Eye (tissue), 1 donor: ENCODE results near the gene NFKB2.
A peak's percentile ranks its signal among the peaks of the same experiment; 100 is the strongest.

ENCODE experiments used
- DNase-seq: peaks from one replicate; pipeline ENCODE4 v3.0.0-alpha.2; 2015

NFKB2 gene

DNA sequence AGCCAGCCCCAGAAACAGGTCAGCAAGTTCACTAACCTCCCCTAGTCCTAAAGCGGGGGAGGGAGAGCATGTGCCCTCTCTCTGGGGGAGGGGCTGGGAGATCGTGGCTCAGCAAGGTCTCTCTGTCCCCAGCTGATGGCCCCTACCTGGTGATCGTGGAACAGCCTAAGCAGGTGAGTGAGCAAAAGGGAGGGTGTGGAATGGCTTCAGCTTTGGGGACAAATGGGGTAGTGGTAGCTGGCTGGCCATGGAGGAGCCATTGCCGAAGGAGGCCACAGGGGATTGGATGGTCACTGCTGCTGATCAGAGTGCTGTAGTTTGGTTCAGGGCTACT is 779 bp downstream of the NFKB2 start:
- DNase-seq = no peak

DNA sequence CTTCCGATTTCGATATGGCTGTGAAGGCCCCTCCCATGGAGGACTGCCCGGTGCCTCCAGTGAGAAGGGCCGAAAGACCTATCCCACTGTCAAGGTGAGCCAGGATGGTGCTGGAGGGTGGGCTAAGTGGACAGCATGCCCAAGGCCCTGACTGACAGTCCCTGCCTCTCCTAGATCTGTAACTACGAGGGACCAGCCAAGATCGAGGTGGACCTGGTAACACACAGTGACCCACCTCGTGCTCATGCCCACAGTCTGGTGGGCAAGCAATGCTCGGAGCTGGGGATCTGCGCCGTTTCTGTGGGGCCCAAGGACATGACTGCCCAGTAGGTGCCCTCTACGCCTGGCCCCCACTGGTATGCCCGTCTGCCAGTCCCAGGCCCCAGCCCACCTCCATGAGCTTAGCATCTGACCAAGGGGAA is 1.2 kb downstream of the NFKB2 start:
- DNase-seq = no peak

DNA sequence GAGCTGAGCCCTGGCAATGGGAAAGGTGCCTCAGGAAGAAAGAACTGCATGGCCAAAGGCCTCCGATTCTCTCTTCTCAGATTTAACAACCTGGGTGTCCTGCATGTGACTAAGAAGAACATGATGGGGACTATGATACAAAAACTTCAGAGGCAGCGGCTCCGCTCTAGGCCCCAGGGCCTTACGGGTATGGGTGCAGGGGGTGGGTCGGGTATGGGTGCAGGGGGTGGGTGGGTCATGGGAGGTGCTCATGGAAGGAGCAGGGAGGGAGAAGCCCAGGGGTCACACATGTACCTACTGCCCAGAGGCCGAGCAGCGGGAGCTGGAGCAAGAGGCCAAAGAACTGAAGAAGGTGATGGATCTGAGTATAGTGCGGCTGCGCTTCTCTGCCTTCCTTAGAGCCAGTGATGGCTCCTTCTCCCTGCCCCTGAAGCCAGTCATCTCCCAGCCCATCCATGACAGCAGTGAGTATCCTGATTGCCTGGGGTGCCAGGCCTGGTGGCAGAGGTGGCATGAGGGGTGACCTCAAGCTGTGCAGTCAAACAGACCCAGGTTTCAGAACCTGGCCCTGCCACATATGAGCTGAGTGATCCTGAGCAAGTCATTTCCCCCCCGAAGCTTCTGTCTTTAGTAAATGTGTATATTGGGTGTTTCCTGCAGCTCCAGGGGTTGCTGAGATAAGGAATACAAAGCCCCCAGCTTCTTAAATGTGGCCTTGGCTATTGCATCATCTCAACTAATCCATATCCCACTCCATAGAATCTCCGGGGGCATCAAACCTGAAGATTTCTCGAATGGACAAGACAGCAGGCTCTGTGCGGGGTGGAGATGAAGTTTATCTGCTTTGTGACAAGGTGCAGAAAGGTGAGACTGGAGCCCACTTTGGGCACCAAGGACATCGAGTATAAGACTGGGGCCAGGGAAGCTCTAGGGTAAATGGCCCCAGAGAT is 2.0 kb downstream of the NFKB2 start:
- no peak for DNase-seq

DNA sequence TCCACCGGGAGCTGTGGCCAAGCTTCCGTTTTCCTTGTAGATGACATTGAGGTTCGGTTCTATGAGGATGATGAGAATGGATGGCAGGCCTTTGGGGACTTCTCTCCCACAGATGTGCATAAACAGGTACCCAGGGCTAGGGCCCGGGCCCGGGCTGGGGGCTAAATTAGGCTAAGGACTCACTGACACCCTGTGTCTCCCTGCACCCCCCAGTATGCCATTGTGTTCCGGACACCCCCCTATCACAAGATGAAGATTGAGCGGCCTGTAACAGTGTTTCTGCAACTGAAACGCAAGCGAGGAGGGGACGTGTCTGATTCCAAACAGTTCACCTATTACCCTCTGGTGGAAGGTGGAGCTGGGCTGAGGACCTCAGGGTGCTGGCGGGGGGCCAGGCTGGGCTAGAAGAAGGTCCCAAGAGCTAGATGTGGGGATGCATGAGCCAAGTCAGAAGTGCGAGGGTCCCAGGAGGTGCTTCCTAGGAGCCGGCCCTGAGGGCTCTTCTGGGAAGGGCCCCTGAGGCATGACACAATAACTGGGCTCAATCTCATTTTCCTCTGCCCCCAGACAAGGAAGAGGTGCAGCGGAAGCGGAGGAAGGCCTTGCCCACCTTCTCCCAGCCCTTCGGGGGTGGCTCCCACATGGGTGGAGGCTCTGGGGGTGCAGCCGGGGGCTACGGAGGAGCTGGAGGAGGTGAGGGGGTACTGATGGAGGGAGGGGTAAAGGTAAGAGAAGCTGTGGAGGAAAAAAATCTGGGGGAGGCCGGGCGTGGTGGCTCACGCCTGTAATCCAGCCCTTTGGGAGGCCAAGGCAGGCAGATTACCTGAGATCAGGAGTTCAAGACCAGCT is 2.9 kb downstream of the NFKB2 start:
- DNase-seq = no peak

DNA sequence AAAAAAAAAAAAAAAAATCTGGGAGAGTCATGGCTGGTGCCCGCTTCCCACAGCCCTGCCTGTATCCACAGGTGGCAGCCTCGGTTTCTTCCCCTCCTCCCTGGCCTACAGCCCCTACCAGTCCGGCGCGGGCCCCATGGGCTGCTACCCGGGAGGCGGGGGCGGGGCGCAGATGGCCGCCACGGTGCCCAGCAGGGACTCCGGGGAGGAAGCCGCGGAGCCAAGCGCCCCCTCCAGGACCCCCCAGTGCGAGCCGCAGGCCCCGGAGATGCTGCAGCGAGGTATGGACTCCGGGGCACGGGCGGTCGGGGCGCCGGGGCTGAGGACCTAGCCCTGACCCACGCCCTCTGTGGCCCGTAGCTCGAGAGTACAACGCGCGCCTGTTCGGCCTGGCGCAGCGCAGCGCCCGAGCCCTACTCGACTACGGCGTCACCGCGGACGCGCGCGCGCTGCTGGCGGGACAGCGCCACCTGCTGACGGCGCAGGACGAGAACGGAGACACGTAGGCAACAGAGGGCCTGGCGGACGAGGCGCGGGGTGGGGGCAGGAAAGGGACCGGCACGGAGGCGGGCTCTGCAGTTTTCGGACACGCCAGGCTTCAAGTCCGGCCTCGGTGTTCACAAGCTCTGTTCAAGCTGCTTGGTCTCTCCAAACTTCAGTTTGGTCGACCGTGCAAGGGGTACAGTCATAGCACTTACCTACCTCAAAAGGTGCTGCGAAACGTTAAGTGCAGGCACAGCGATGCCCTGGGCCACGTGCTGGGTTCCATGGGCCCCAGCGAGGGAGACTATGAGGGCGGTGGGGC is 3.9 kb downstream of the NFKB2 start:
- DNase-seq = peak; percentile 94

DNA sequence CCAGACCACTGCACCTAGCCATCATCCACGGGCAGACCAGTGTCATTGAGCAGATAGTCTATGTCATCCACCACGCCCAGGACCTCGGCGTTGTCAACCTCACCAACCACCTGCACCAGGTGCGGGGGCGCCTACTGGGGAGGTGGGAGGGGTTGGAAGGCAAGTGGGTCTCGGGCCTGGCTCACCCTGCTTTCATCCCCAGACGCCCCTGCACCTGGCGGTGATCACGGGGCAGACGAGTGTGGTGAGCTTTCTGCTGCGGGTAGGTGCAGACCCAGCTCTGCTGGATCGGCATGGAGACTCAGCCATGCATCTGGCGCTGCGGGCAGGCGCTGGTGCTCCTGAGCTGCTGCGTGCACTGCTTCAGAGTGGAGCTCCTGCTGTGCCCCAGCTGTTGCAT is 4.6 kb downstream of the NFKB2 start:
- no peak for DNase-seq

DNA sequence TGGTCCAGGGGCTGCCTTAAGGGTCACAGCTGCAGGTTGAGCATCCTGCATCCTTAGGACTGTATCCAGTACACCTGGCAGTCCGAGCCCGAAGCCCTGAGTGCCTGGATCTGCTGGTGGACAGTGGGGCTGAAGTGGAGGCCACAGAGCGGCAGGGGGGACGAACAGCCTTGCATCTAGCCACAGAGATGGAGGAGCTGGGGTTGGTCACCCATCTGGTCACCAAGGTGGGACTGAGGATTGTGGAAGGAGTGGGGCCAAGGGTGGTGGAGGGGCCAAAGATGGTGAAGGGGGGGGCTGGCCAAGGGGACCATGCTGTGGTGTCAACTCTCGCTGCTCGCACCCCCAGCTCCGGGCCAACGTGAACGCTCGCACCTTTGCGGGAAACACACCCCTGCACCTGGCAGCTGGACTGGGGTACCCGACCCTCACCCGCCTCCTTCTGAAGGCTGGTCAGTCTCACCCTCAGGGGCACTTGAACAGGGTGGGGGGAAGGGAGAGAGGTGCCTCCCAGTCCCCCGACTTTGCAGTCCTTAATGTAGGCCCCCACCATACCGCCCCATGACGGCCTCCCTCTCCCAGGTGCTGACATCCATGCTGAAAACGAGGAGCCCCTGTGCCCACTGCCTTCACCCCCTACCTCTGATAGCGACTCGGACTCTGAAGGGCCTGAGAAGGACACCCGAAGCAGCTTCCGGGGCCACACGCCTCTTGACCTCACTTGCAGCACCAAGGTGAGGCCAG is 5.3 kb downstream of the NFKB2 start:
- no peak for DNase-seq

DNA sequence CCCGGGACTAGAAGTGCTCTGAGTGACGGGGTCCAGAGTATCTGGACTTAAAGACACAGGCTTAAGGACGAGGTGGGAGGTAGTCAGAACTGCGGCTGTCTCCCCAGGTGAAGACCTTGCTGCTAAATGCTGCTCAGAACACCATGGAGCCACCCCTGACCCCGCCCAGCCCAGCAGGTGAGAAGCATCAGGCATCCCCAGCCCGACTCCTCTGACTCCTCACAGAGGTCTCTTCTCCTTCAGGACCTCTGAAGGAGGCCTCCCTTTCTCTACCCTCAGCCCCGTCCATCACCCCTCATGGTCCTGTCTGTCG is 5.8 kb downstream of the NFKB2 start:
- DNase-seq = no peak

DNA sequence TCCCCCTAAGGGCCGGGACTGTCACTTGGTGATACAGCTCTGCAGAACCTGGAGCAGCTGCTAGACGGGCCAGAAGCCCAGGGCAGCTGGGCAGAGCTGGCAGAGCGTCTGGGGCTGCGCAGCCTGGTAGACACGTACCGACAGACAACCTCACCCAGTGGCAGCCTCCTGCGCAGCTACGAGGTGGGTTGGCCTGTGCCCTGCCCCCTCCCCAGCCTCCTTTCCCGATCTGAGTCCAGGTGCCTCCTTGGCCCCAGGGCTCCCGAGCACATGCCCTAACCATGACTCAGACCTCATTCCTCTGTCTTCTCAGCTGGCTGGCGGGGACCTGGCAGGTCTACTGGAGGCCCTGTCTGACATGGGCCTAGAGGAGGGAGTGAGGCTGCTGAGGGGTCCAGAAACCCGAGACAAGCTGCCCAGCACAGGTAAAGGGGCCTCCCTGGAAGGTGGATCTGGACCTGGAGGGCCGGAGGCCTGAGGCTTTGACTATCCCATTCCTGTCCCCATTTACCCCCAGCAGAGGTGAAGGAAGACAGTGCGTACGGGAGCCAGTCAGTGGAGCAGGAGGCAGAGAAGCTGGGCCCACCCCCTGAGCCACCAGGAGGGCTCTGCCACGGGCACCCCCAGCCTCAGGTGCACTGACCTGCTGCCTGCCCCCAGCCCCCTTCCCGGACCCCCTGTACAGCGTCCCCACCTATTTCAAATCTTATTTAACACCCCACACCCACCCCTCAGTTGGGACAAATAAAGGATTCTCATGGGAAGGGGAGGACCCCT is 6.4 kb downstream of the NFKB2 start:
- DNase-seq = no peak

DNA sequence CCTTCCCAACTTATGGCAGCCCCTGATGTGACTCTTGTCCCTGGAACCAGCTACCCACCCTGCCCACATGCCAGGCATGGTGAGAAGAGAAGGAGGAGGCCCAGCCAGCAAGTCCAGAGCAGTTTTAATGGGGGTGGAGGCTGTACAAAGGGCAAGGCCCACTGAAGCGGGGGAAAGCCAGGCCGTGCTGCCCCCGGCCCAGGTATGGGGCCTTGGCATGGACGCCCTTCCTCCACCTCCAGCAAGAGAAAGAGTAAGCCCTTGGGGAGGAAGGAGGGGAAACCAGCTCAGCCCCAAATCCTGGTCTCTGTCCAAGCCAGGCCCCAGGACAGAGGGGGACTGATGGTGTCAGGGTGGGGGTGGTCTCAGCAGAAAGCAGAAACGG is 7.0 kb downstream of the NFKB2 start:
- DNase-seq = no peak

DNA sequence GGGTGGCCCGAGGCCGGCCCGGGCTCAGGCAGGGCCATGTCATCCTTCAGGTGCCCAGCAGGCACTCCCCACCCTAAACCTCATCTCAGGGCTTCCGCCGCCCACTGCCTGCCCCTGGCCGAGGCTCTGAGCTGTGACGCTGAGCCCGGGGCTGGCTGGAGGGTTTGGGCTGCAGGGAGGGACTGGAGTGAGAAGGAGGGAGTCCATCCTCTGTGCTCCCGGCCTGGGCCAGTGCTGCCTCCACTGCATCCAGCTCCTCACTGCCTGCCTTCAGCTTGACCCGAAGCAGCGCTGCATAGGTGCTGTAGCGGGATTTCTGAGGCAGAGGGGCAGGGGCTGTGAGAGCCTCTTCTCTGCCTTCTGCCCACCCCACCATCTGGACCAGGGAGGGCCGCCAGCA is 7.6 kb downstream of the NFKB2 start:
- no peak for DNase-seq

DNA sequence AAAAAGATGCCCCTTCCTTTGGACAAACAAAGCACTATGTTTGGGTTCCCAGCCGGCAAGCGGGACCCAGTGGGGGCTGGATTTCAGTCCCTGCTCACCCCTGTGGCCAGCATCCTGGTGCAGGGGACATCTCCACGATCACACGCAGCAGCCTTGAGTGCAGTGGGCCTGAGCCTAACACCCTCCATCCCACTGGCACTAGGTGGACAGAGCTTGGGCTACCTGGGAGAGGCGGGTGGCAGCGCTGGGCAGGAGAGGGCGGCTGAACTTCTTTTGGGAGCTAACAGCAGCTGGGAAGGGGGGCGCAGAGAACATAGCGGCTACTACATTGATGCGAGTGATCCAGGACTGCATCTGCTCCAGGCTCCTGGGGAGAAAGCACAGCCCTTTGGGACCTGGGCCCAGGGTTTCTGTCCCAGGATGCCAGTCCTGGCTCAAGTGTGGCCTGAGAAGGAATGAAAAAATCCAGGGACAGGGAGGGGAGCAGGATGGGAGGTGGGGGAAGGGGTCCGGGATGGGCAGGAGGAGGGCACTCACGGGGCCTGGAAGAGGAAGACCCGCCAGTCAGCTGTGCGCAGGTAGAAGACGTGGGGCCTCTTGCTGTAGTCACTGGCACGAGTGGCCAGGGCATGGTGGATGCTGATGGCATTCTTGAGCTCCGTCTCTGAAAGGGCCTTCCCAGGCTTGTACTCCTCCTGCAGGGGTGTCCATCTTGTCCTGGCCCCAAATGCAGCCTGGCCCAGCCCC is 9.0 kb downstream of the NFKB2 start:
- DNase-seq = no peak

DNA sequence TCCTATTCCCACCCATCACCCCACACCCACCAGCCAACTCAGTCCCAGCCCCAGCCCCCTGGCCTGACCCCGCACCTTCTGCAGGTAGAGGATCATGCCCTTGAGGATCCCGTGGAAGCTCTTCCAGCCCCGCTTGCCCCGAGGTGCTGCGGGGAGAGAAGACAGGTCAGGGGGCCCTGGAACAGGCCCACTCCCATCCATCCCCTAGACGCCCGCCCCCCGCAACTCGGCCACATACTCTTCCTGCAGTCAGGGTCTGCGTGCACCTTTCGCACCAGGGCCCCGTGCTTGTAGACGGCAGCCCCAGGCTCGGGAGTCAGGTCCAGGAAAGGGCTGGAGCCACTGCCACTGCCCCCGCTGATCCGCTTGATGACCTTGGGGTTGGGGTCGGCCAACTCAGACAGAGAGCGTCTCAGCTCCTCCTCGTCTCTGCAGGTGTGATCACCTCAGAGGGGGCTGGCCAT is 9.6 kb downstream of the NFKB2 start:
- DNase-seq = no peak

DNA sequence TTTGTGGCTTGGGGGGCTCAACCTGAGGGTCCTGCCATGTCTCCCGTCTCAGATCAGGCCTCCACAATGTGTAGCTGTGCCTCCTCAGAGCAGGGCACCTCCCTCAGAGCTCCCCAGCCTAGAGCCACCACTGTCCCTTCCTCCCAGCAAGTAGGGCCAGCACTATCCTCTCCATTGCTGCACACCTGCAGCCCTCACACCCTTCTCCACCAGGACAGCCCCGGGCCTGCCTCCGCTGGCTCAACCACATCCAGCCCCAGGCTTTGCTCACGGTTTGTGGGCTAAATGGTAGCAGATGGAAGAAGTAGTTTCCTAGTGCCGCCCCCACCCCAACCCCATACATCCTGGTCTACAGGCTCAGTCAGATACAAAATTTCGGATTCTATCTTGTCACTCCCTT is 10.1 kb downstream of the NFKB2 start:
- no peak for DNase-seq

DNA sequence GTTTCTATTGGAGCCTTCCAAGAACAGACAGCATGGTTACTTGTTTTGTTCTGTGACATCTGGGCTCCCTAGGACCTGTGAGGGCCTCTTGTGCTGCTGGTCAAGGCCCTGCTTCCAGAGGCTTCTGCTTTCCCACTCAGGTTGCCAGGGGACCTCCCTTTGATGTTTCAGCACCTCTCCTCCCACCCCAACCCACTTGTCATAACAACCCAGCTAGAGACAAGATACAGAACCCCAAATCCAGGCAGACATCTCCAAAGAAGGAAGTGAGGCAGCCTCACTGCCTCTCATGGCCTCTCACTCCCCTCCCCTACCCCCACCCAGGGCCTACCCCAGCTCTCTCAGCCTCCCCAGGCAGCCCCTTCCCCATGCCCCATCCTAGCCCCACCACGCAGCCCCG is 11.3 kb downstream of the NFKB2 start:
- no peak for DNase-seq

DNA sequence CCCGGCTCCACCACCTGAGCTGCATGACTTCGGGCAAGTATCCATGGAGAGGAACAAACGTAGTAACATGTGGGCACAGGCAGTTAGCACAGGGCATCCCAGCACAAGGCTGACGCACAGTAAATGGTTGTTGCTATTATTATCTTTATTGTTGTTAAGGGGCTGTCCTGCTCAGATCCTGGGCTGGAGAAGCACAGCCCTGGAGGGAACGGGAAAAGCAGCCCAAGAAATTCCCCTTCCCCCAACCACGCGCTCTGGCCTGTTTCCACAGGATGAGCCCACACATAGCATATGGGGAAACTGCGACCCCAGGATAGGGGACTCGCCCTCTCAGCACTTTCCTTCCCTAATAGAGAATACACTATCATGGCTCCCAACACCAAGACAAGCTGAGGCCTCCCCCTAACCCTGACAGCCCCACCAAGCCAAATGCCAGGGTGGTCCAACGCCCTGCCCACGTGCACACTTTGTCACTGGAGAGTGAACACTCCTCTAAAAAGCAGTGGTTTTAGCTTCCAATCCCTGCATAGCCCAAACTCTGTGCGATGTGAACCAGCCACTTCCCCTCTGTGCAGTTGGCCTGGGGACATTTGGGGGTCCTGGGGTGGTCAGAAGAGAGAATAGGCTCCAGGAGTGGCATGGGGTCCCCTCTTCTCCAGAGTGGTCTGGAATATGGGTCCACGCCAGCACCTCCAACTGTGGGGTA is 12.1 kb downstream of the NFKB2 start:
- no peak for DNase-seq

DNA sequence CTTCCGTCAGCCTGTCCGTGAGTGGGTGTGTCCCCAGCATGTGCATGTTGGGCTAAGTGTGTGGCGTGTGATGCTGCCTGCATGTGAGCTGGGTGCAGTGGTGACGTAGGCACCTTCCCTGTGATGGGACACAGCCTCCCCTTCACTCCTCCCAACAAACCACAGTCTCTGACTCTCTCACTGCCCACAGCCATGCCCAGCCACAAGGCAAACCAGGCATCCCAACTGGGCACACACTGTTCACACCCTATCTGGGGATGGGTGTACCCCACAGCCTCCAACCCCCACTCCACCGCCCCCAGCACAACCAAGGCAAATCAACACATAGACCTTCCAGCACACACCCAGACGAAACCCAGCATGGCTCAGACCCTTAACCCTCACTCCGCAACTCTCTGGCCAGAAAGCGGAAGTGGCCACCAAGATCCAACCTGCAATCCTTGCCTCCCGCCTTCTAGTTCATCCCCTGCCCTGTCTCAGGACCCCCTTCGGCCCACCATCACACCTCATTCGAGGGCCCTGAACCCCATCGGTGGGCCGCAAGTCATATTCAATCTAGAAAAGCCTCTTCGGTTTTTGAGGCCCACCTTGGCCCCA is 12.7 kb downstream of the NFKB2 start:
- DNase-seq = no peak

DNA sequence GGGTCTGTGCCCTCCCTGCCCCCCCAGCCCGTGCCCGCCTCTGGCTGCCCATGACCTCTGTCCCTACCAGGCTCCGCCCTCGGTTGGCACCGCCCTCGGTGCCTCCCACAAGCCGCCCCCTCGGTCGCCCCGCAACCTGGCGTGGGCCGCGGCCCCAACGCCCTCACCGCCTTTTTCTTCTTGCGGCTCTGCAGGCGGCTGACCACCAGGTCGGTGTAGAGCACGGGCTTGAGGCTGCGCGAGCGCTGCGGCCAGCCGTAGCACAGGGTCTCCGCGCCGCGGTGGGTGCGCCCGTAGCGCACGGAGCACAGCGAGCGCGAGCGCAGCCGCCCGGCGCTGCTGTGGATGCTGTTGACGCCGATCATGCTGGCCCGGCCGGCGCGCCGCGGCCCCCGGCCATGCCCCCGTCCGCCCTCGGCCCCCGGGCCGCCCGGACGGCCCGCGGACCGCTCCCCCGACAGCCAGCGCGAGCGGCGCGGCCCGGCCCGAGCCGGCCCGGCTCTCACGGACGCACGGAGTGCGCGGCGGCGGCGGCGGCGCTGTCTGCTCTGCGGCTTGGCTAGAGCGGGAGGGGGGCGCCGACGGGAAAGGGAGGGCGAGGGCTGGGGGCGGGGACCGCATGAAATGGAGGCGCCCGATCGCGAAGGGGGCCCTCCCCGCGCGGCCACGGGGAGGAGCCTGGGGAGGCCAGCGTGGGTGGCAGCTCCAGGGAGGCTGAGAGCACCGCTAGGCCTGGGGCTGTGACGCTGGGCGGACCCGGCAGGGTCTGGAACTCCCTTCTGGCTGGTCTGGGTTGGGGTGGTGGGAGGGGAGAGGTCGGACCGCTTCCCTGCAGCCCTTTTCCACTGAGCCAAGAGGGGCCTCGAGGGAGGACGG is 13.5 kb downstream of the NFKB2 start:
- peak; percentile 85 for DNase-seq
